OCI-M1 (cell line): ENCODE data around the gene HNRNPA1.
"Not testable (repeated sequence)": the region's sequence is repeated elsewhere in the genome, so short reads cannot be mapped to it uniquely, and the experiment has no call there.

Source experiments
- DNase-seq: peaks from one replicate; lab custom pipeline; 2025; lab: John Stamatoyannopoulos, UW

Gene HNRNPA1

GRCh38 chr12:54299515-54300224 is 19.1 kb downstream of the HNRNPA1 start:
- DNase-seq, result peak; percentile 47

- DNase-seq, result no peak
Observed at GRCh38 chr12:54300225-54300731, 19.8 kb downstream of the HNRNPA1 start.

- DNase-seq, result peak; percentile 96
Observed at GRCh38 chr12:54300732-54301427, 20.4 kb downstream of the HNRNPA1 start, which contains the start of gene NFE2. Gene NFE2, minus strand, starts transcription at chr12:54301015. Its CDS starts 5,767 bp downstream, at chr12:54295248.

GRCh38 chr12:54301428-54302048 is 21.0 kb downstream of the HNRNPA1 start:
- peak; percentile 71 for DNase-seq

- peak; percentile 72 for DNase-seq
Observed at GRCh38 chr12:54303640-54304039, 23.1 kb downstream of the HNRNPA1 start.

- peak; percentile 99 for DNase-seq
Observed at GRCh38 chr12:54304187-54304810, 23.8 kb downstream of the HNRNPA1 start.

GRCh38 chr12:54306925-54307741 is 26.6 kb downstream of the HNRNPA1 start:
- peak; percentile 100 for DNase-seq

GRCh38 chr12:54311051-54311450 is 30.5 kb downstream of the HNRNPA1 start:
- DNase-seq, result no peak

GRCh38 chr12:54312309-54312708 is 31.8 kb downstream of the HNRNPA1 start:
- DNase-seq, result not testable (repeated sequence)

- no peak for DNase-seq
Observed at GRCh38 chr12:54321363-54321762, 40.8 kb downstream of the HNRNPA1 start.

- DNase-seq, result peak; percentile 99
Observed at GRCh38 chr12:54324617-54325441, 44.3 kb downstream of the HNRNPA1 start, which contains the start of gene COPZ1. Gene COPZ1, plus strand, starts transcription at chr12:54325131. Its CDS starts 33 bp downstream, at chr12:54325164.

GRCh38 chr12:54325442-54326109 is 45.0 kb downstream of the HNRNPA1 start:
- DNase-seq, result not testable (repeated sequence)

- peak; percentile 25 for DNase-seq
Observed at GRCh38 chr12:54328595-54329337, 48.2 kb downstream of the HNRNPA1 start.

GRCh38 chr12:54329759-54330158 is 49.2 kb downstream of the HNRNPA1 start:
- DNase-seq, result no peak

GRCh38 chr12:54330442-54330841 is 49.9 kb downstream of the HNRNPA1 start:
- DNase-seq, result no peak

- DNase-seq, result no peak
Observed at GRCh38 chr12:54331461-54331860, 50.9 kb downstream of the HNRNPA1 start.

GRCh38 chr12:54333420-54334034 is 53.0 kb downstream of the HNRNPA1 start:
- DNase-seq, result no peak
